Epithelial cell of proximal tubule (primary cell): ENCODE data around the gene KY. TPM values are rescaled to one million over a fixed set of nuclear protein-coding genes. Genes with fewer than 3 reads are reported as not detected.

ENCODE experiments used
- DNase-seq: peaks from one replicate; pipeline ENCODE4 v3.0.0-alpha.2; 2011; ENCODE audit warnings: low read depth
- H3K4me3 ChIP-seq: 2 replicates; pipeline ENCODE4 v1.5.1; 2011; ENCODE audit warnings: low read depth, mild to moderate bottlenecking, low read length
- CTCF ChIP-seq: conservative IDR thresholded peaks from 2 replicates; pipeline ENCODE4 v1.5.1; 2012; ENCODE audit warnings: low read depth, mild to moderate bottlenecking, low read length
- total RNA-seq: library from RNA; depleted of rRNA; stranded (reverse); fragments of >200 nt; gene quantifications from 2 replicates; pipeline ENCODE4 v1.2.3, GENCODE V29; 2015

The KY gene
- total RNA-seq, 1 donor from 2014 or later, result not detected

- H3K4me3 ChIP-seq, result no peak overlapping the region
- no peak for DNase-seq
- TF ChIP-seq CTCF, result no peak
These were observed 4.7 kb downstream of the KY start for GRCh38 chr3:134646086-134646485.

- DNase-seq, result no peak
- no peak for TF ChIP-seq CTCF
- H3K4me3 ChIP-seq, result no peak overlapping the region
These were observed 5.3 kb downstream of the KY start for GRCh38 chr3:134645515-134645914.

GRCh38 chr3:134644731-134645514 is 5.9 kb downstream of the KY start:
- H3K4me3 ChIP-seq, result no peak overlapping the region
- no peak for TF ChIP-seq CTCF
- DNase-seq, result no peak

- no peak for TF ChIP-seq CTCF
- no peak overlapping the region for H3K4me3 ChIP-seq
- no peak for DNase-seq
These were observed 7.6 kb downstream of the KY start for GRCh38 chr3:134643150-134643675.

- no peak for TF ChIP-seq CTCF
- DNase-seq, result no peak
- no peak overlapping the region for H3K4me3 ChIP-seq
These were observed 8.2 kb downstream of the KY start for GRCh38 chr3:134642445-134643149.

GRCh38 chr3:134641671-134642300 is 9.0 kb downstream of the KY start:
- TF ChIP-seq CTCF, result no peak
- no peak for DNase-seq
- no peak overlapping the region for H3K4me3 ChIP-seq
